DMS53 treated with DMSO at 0.1 percent for 48 hours (cell line): ENCODE measurements around the gene DNAL1.
"Not testable (repeated sequence)": the region's sequence is repeated elsewhere in the genome, so short reads cannot be mapped to it uniquely, and the experiment has no call there.

Source experiments
- DNase-seq: peaks from one replicate; lab custom pipeline; 2025; ENCODE audit not compliant: unreplicated experiment; lab: John Stamatoyannopoulos, UW

DNAL1 gene

GRCh38 chr14:73696466-73697400 is 51.9 kb downstream of the DNAL1 start:
- no peak for DNase-seq

- DNase-seq = peak; percentile 17
These were observed 55.5 kb downstream of the DNAL1 start for GRCh38 chr14:73700325-73700724.

GRCh38 chr14:73708076-73708475 is 63.3 kb downstream of the DNAL1 start:
- DNase-seq = not testable (repeated sequence)

- no peak for DNase-seq
These were observed 65.2 kb downstream of the DNAL1 start for GRCh38 chr14:73709904-73710469.

- no peak for DNase-seq
These were observed 66.0 kb downstream of the DNAL1 start for GRCh38 chr14:73710737-73711136.

GRCh38 chr14:73712071-73712506 is 67.3 kb downstream of the DNAL1 start:
- no peak for DNase-seq

GRCh38 chr14:73712540-73713180 is 67.9 kb downstream of the DNAL1 start:
- DNase-seq = no peak

GRCh38 chr14:73713206-73713802 is 68.5 kb downstream of the DNAL1 start:
- no peak for DNase-seq

GRCh38 chr14:73713803-73714655 is 69.2 kb downstream of the DNAL1 start, which contains the start of gene PNMA1:
TSS of gene PNMA1 (minus strand) at chr14:73714384. CDS start at chr14:73713639, 745 bp downstream.
- peak; percentile 51 for DNase-seq

- no peak for DNase-seq
These were observed 69.9 kb downstream of the DNAL1 start for GRCh38 chr14:73714656-73715081.

GRCh38 chr14:73715707-73716106 is 70.9 kb downstream of the DNAL1 start:
- DNase-seq = no peak

- DNase-seq = no peak
These were observed 72.5 kb downstream of the DNAL1 start for GRCh38 chr14:73717266-73717665.

- DNase-seq = no peak
These were observed 73.1 kb downstream of the DNAL1 start for GRCh38 chr14:73717711-73718417.

GRCh38 chr14:73718418-73719251 is 73.8 kb downstream of the DNAL1 start:
- DNase-seq = no peak

- DNase-seq = no peak
These were observed 74.6 kb downstream of the DNAL1 start for GRCh38 chr14:73719361-73719760.

- no peak for DNase-seq
These were observed 75.0 kb downstream of the DNAL1 start for GRCh38 chr14:73719791-73720190.

- DNase-seq = no peak
These were observed 75.8 kb downstream of the DNAL1 start for GRCh38 chr14:73720636-73721035.

- no peak for DNase-seq
These were observed 76.5 kb downstream of the DNAL1 start for GRCh38 chr14:73721101-73721821.
